GM18519 (cell line): ENCODE data around the gene CKS2.
A peak's percentile ranks its signal among the peaks of the same experiment; 100 is the strongest.
"Not testable (repeated sequence)": the region's sequence is repeated elsewhere in the genome, so short reads cannot be mapped to it uniquely, and the experiment has no call there.

ENCODE experiments used
- ATAC-seq: cut with Tn5 transposase; IDR thresholded peaks from one replicate; pipeline ENCODE4 v1.9.1; 2021; ENCODE audit warnings: mild to moderate bottlenecking, moderate library complexity; ENCODE audit not compliant: unreplicated experiment, low FRiP score

The CKS2 gene

DNA sequence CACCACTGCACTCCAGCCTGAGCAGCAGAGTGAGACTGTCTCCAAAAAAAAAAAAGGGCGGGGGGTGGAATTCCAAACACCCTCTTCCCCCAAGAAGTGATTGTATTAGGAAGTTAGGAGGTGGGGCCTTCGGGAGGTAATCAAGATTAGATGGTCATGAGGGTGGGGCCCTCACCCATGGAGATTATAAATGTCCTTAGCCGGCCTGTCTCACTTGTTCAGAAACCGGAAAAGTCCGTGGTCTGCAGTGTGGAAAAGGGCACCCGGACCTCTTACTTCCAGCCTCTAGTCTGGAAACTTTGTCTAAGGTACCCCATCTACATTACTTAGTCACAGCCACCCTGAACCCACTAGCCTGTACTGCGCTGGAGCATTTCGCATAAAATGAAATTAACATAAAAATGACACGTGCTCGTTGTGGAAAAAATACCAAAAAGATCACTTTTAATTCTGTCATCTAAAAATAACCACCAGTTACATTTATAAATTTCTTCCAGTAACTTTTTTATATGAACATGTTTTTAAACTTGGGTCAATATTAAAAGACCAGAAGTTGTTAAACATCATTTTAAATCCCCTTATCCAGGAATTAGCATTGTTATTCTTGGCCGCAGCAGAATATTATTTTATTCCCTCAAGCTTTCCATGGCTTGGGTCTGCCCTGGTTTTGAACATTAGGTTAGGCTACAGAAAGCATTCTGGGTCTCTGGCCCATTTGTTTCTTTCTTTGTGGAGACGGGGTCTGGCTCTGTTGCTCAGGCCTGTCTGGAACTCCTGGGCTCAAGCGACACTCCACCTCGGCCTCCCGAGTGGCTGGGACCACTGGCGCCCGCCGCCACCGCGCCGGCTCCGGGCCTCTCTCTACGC is 1.2 kb upstream of the CKS2 start:
- ATAC-seq = no peak

DNA sequence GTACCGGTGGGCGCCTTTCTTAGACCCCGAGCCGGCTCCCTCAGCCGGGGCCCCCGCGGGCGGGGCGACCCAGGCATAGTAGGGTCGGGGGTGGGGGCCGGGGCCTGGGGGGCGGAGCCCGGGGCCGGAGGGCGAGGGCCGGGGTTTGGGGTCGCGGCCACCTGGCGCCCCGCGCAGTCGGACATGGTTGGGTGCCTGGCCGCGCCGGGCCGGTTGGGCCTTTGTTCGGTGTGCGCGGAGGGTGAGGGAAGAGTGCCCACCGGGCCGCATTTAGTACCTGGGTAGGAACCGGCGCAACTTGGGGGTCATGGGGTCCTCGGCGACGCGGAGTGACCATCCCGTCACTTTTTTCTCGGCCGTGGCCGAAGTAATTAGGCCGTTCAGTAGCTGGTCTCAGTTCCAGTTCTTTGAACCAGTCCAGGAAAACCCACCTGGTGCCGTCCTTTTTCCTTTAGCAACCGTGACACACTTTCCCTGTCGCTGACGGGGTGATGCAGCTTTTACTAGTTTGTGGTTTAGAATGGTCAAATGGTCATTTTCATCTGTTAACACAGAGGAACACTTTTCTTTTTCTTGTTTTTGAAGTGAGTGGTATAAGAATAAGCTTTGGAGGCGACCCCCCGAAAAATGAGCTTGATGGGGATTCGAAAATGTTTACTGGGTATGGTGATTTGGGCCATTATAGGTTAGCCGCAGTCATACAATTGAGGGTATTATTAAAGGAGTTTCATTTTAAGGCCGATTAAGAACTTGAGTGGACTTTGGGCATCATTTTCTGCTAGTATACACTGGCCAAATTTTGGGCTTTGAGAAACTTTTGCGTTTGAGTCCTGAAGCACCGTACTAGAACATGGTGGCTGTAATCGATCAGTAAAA is 589 bp downstream of the CKS2 start:
- ATAC-seq = no peak

DNA sequence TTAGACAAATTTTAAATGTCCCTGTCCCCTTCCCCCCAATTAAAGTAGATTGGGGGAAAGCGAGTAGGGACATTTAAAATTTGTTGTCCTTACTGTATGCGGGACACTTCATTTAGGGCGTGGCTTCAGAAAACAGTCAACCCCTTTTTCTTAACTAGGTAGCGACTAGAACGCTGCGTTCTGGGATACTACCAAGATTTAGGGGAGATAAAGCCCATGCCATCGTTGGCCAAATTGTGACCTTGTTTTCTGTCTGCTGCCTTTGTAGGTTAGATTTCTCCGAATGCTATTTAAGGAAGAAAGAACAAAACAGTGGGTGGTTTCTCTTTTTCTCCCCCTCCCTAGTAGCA is 1.2 kb downstream of the CKS2 start:
- ATAC-seq = no peak

DNA sequence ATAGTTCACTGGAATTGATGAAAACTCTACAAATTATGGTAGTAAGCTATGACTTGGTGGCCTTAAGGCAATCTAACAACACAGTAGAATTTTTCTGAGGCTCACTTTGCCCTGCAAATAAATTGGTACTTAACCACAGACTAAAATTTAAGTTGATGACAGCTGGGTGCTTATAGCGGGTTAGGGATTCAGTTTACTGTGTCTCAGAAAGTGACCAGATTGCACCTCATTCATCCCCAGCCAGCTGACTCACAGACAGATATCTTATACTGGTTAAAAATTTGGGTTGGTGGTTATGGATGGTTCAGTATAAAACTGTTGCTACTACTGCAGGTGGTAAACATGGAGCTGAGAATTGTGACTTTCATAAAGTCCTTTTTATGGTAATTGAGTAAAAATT is 2.8 kb downstream of the CKS2 start:
- no peak for ATAC-seq

DNA sequence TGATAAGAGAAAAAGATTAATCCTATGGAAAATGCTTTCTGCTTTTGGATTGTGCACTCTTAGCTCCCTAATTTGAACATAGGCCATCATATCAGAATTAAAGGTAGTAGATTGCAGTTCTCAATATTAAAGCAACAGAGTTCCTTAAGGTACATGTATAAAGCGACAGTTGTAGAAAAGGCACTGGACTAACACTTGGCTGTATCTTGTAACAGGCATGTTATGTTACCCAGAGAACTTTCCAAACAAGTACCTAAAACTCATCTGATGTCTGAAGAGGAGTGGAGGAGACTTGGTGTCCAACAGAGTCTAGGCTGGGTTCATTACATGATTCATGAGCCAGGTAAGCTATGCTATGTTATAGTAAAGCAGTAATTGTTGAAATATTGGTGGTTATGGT is 4.0 kb downstream of the CKS2 start:
- no peak for ATAC-seq

DNA sequence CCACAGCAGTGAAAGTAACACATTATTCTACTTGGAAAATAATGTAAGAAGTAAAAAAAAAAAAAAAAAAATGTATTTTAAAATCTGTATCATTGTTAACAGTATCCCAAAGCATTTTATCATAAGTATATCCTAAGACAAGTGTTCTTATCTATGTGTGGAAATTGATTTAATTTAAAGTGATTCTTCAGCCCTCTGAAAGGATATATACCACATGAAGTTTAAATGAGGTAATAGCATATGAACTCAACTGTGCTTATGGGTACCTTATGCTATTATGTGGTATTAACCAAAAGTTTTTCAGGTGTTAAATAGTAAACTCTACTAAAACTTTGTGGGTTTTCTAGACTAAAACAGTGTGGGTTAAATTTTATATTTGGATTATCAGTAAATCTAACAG is 4.5 kb downstream of the CKS2 start:
- no peak for ATAC-seq

DNA sequence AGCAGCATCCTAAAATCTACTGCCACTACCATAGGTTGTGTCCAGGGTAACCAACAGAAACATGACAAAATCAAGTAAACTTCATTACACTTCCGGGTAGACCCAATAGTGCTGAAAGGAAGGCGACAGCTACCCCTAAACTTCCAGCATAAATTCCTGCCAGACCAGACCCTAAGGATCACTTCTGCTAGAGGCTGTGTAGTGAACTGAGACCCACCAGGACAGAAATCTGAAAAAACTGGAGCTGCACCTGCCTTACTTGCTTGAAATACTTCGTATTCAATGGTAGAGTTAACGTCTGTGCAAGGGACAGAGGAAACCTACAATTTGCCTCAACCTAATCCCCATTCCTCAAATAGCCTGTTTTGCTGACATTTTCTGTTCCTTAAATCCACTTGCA is 6.3 kb downstream of the CKS2 start:
- no peak for ATAC-seq

DNA sequence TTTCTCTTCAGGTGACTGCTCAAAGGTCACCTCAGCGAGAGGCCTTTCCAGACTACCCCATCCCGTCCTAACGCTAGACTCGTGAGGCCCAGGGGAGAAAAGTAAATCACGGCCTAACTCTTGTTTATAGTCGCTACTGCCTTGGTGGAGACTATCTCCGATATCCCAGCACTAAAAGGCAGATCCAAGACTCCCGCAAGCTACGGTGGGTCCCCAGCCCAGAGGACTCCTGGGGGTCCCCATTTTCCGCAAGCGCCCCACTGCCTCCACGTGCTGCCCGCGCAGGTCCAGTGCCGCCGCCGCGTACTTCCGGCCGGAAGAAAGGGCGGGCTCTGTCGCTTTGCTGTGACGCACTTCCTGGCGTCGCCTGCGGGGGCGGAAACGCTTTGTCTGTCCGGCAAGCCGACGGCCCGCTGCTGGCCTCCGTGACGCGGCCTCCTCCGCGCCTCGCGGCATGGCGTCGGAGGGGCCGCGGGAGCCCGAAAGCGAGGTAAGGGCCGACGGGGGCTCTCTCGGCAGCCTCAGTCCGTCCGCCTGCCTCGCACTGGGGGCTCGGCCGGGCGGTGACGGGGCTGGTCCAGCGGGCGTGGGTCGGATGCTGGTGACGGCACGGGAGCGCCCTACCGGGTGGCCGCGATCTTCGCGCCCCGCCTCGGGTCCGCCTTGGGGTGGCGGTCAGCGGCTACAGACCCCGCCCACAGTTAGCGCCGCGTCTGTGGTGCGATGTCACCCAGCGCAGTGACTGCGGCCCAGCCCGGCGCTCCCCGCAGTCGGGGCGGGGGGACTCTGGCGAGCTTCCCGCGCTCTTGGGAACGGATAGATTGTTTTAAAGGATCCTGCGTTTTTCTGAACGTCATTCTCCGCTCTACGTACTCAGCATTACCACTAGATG is 7.4 kb downstream of the CKS2 start, which contains the start of gene SECISBP2:
Gene SECISBP2 (plus strand): TSS at position 378 of the 892 bp plus-strand sequence. CDS start 77 bp downstream, at position 455.
- peak; percentile 70 for ATAC-seq

DNA sequence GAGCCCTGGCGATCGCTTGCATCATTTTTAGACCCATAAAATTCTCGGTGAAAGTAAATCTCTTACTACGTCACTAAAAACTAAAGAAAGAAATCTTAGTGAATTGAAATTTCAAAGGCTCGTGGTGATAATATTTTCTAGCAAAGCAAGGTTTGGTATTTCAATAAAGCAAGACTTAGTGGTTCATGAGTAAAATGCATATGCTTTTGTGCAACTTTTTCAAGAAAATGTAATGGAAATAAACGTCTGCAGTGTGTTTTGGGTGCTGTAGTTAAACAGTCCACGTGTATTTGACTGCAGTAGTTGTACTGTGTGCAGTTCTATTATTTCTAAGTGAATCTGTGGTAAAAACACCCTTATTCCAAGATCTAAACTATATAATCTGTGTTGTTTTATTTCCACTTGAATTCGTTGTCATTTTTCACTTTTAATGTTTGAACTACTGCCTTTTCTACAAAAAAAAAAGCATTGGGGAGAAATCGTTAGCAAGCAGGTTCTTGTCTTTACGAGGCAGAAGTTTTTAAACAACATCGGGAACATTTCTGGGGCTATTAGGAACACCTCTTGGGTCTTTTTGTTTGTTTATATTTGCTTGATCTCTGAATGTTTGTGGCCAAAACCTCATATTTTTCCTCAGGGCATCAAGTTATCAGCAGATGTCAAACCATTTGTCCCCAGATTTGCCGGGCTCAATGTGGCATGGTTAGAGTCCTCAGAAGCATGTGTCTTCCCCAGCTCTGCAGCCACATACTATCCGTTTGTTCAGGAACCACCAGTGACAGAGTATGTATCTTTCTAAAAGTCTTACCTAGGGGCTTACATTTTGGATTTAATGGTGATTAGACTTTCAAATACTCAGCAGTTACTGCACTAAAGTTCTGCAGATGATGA is 8.3 kb downstream of the CKS2 start:
- ATAC-seq = no peak

DNA sequence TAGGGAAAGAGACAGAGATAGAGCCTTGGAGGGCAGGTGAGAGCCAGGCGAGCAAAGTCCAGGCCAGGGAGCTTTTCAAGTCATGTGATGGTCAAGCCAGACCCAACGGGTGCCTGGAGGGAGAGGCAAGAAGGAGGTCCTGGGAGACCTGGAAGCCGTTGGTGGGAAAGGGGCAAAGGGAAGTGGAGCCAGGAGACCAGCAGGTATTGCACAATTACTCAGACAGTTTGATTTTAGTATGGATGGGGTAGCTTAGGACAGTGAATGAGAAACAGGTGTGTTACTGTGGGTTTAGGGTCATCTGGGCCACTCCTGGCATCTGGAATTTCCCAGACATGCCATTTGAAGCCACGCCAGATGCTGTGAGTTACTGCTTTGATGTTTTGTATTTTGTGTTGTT is 12.4 kb downstream of the CKS2 start:
- ATAC-seq = no peak

DNA sequence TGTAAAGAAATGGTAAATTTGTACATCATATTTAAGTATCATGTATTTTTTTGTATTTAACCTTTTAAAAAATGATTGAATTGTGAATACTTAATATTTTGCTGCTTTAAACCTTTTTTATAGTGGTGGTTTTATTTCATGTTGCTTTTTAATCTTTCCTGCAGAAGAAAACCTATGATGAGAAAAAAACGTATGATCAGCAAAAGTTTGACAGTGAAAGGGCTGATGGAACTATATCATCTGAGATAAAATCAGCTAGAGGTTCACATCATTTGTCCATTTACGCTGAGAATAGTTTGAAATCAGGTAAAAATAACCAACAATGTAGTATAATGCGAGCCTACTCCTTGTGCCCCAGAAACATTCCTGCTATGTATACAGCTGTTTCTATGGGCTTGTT is 14.7 kb downstream of the CKS2 start:
- no peak for ATAC-seq

DNA sequence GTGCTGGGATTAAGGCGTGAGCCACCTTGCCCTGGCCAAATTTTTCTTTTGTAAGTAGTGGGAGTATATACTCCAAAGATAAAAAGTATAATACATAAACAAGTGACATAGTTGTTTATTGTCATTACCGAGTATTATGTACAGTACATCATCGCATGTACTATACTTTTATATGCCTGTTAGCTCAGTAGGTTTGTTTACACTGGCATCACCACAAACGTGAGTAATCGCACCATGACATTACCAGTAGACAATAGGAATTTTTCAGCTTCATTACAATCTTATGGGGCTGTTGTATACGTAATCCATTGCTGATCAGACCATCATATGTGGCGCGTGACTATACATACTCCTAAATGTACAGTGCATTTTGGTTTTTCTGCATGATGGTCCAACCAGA is 17.1 kb downstream of the CKS2 start:
- ATAC-seq = no peak

DNA sequence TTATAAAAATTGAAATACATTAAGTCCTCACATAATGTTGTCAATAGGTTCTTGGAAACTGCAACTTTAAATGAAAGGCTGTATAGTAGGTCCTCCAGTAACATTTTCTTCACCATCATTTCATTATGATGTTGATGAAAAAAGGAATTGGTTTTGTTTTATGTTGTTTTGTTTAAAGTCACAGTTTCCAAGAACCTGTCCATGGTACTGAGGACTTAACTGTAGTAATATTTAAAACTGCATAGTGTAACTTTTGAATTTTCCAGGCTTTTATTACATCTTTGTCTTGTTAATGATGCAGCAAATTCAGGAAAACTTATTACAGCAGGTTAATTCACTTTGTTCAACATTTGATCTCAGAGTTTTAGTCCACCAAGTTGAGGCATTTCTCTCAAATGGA is 18.9 kb downstream of the CKS2 start:
- no peak for ATAC-seq

DNA sequence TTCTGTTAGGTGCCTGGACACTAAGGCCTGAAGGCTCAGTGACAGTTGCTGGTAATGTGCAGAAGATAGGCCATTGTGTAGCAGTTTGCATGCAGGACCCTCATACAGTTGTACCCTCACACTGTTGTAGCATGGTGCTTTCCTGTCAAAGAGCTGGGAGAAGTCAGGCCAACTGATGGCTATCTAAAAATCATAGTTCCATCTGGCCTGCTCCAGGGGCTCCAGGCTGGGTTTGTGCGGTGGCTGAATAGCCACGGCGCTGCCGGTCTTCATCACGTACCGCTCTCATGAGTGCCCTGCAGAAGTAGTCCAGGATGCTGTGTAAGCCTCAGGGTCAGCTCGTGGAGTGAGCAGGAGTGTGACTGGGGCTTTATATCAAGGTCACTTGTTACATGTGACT is 19.5 kb downstream of the CKS2 start:
- ATAC-seq = no peak

DNA sequence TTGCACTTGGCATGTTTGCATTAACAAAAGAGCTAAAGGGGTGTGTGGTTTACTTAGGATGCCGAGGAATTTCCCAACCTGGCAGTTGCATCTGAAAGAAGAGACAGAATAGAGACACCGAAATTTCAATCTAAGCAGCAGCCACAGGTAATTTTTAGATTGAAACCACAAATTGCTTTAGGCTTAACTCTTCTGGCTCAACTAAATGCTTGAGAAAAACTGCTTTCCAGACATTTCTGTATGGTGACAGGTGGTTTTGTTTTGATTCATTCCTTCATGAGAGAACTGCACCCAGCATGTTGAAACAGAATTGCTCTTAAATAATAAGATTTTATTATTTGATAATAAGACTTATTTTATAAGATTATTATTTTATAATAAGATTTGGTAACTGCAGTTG is 28.8 kb downstream of the CKS2 start:
- ATAC-seq = no peak

DNA sequence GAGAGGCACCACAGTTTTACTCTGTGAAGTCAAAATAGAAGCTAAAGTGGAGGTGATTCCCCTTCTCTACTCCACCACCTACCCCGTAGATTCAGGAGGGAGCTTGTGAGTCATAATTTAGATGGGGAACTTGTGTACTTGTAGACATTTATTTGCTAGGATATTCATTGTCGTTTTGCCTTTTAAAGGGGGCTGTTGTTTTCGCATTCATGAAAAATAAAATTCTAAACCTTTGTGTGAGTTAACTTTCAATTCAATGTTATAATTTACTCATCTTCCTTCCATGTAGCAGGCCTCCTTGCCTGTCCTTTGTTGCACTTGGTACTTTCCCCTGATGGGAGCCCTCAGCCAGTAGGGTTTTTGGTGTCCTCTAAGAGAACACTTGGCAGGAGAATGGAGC is 29.3 kb downstream of the CKS2 start:
- ATAC-seq = no peak

DNA sequence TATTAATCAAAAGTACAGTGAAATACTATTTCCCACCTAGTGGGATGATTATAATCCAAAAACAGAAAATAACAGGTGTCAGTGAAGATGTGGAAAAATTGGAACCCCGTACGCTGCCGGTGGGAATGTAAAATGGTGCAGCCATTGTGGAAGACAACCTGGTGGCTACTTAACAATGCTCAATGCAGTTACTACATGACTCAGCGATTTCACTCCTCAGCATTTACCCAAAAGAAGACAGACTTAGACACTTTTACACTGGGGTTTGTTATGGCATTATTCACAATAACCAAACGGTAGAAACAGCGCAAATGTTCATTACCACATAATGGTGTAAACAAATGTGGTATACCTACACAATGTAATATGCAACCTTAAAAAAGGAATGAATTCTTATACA is 31.2 kb downstream of the CKS2 start:
- no peak for ATAC-seq

DNA sequence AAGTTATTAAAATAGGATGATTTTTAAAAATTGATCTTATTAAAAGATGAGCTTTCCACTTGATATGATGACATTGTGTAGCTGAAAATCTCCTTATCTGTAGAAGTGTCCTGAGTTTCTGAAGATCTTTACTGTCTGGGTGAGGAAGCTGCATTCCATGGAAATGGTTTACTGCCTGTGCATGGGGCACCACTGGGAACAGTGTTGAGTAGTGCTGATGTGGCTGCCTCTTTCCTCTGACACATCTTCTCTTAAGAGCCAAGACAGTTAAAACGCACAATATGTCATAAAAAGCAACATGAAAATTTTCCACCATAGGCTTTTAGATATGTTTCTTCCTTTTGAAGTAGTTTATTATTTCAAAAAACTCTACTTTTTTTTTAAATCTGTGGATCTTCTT is 32.0 kb downstream of the CKS2 start:
- ATAC-seq = no peak

DNA sequence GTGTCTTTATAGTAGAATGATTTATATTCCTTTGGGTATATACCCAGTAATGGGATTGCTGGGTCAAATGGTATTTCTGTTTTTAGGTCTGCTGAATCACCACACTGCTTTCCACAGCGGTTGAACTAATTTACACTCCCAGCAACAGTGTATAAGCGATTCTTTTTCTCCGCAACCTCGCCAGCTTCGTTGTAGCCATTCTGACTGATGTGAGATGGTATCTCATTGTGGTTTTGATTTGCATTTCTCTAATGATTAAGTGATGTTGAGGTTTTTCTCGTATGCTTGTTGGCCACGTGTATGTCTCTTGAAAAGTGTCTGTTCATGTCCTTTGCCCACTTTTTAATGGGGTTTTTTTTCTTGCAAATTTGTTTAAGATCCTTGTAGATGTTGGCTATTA is 32.8 kb downstream of the CKS2 start:
- not testable (repeated sequence) for ATAC-seq

DNA sequence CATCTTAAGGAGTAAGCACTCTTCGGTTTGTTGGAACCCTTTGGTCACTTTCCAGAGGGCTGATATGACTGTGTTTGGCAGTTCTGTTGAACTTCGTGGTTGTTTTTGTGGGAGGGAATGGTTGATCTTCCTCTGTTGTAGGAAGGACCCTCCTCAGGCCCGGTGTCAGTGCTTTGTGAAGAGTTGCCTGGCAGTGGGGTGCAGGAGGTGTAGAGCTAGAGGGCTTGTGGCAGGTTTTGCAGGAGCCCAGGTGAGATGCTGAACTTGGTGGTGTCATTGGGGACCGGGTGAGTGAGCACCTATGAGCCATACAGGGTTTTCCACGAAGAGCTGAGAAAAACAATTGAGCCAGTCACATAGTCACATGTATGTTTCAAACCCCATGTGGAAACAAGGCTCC is 34.5 kb downstream of the CKS2 start:
- no peak for ATAC-seq
